Peyer's patch (tissue), 4 donors: ENCODE measurements around the gene ZC3H4.

ENCODE experiments used
- CTCF ChIP-seq, 6 experiments: fragments of 450-650 bp in 4 of 6; fragments of 200-600 bp in 2 of 6; sonication (generic) in 1 of 6; IDR thresholded peaks; one replicate each; pipeline ENCODE4 v1.5.1; 2017 to 2019; ENCODE audit warnings: antibody characterized with exemption in 6 of 6, mild to moderate bottlenecking in 3 of 6, moderate library complexity in 1 of 6
- POLR2A ChIP-seq, 2 donors: fragments of 450-650 bp; IDR thresholded peaks; one replicate each; pipeline ENCODE4 v1.5.1; 2017; ENCODE audit warnings: antibody characterized with exemption in 2 of 2, mild to moderate bottlenecking in 2 of 2, moderate library complexity in 2 of 2

- TF ChIP-seq POLR2A (IDR thresholded peaks at IDR 0.05) (no peak), CTCF (IDR thresholded peaks at IDR 0.05) (no peak)
These were observed 43.4 kb upstream of the ZC3H4 start for GRCh38 chr19:47156861-47157430.
